ENCODE results near the gene BACE1. TPM values are rescaled to one million over a fixed set of nuclear protein-coding genes. Genes with fewer than 3 reads are reported as not detected.

BACE1 gene
- total RNA-seq (2022) (11.0 and 11.2 TPM in 2 replicates), Bru-seq, nascent RNA (percentile 57 among the genes with signal in this experiment), BruChase-seq, experiment 1, labeled RNA remaining after a 2-hour chase (percentile 64 among the genes with signal in this experiment), BruChase-seq, experiment 2, labeled RNA remaining after a 6-hour chase (percentile 69 among the genes with signal in this experiment)
- long read RNA-seq, full-length matches to known transcripts, result 5 of 19 reads
- long read RNA-seq, partial matches to known transcripts, result 2 of 19 reads
- long read RNA-seq, other reads (novel, unspliced or antisense), result 12 of 19 reads

GRCh38 chr11:117316197-117316961, at the start of gene BACE1:
Gene BACE1, minus strand, starts transcription at chr11:117316256. Its CDS starts 461 bp downstream, at chr11:117315795.
- peak within 1 kb of the TSS; percentile 70 for H3K4me3 ChIP-seq (ENCODE audit: low read depth, low read length)
- peaks cover 2% of the 10 kb centered on the region for H3K36me3 Mint-ChIP-seq (ENCODE audit: insufficient read depth, unreplicated experiment)
- H3K27me3 Mint-ChIP-seq (ENCODE audit: insufficient read depth, unreplicated experiment), result no peaks in the 10 kb centered on the region
- intact Hi-C loops (cut with micrococcal nuclease; ENCODE audit: unreplicated experiment), result loop anchor here (1.0 to 2.0 kb wide), 3 partner anchors 11 to 84 kb away; partner anchors contain the start of genes CEP164, PCSK7 and RNF214
- CTCF ChIA-PET, result interaction anchor here (0.8 to 1.8 kb wide), 3 partner anchors 11 to 503 kb away, joined by 3 to 6 read pairs (median 4); partner anchors contain the start of gene CEP164
- H3K27ac Mint-ChIP-seq (ENCODE audit: unreplicated experiment), result no peak within 1 kb of the TSS
- DNase-seq, result peak; percentile 94 to 95
- peak; percentile 50 to 83 for TF ChIP-seq CTCF (IDR thresholded peaks at IDR 0.05; ENCODE audit: insufficient read depth in 1 of 2, low read depth in 1 of 2, low read length in 1 of 2, severe bottlenecking in 1 of 2, unreplicated experiment in 1 of 2)
- no TSS peak for BruUV-seq (replicated peaks)
- H3K27me3 ChIP-seq (replicated peaks; ENCODE audit: control insufficient read depth, insufficient read depth, low read length), result no peaks in the 10 kb centered on the region
- POLR2A ChIA-PET, result interaction anchor here (0.7 kb wide), 1 partner anchor 11 kb away, joined by 8 read pairs; the partner anchor contains the start of gene CEP164
- peak within 1 kb of the TSS; percentile 74 for H3K4me3 Mint-ChIP-seq (ENCODE audit: unreplicated experiment)
- no peaks in the 10 kb centered on the region for H3K9me3 Mint-ChIP-seq (ENCODE audit: unreplicated experiment)
- no peaks in the 10 kb centered on the region; the same call in 1 of the 2 replicates for H3K9me3 ChIP-seq
- no peaks in the 10 kb centered on the region for H3K36me3 ChIP-seq (ENCODE audit: control insufficient read depth, insufficient read depth, low read length)
- H3K4me1 Mint-ChIP-seq (ENCODE audit: low read depth, unreplicated experiment), result peaks cover 7% of the 10 kb centered on the region
- H3K4me1 ChIP-seq, result peaks cover 7% of the 10 kb centered on the region

DNA sequence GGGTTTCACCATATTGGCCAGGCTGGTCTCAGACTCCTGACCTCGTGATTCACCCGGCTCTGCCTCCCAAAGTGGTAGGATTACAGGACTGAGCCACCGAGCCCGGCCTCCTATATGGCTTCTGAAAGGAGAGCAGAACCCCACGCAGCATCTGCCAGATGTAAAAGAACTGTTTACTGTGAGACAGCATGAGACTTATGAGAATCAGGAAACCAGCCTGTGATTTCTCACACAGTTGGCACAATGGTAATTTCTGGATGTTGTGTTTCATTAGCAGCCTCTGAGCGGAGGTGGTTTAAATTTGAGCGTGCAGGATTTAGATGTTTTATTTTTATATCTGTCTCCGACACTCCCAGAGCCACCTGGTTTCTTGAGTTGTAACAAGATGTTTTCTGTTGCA, 45.4 kb upstream of the BACE1 start:
- TF ChIP-seq CTCF (IDR thresholded peaks at IDR 0.05; ENCODE audit: insufficient read depth in 1 of 2, low read depth in 1 of 2, low read length in 1 of 2, severe bottlenecking in 1 of 2, unreplicated experiment in 1 of 2), result no peak
- Mint-ChIP-seq H3K27me3 (ENCODE audit: insufficient read depth, unreplicated experiment) (no peaks in the 10 kb centered on the region), H3K9me3 (ENCODE audit: unreplicated experiment) (no peaks in the 10 kb centered on the region), H3K36me3 (ENCODE audit: insufficient read depth, unreplicated experiment) (peaks cover 41% of the 10 kb centered on the region), H3K4me3 (ENCODE audit: unreplicated experiment) (no peak overlapping the region), H3K27ac (ENCODE audit: unreplicated experiment) (no peak overlapping the region), H3K4me1 (ENCODE audit: low read depth, unreplicated experiment) (no peaks in the 10 kb centered on the region)
- DNase-seq, result no peak
- no TSS peak for BruUV-seq (replicated peaks)
- Histone ChIP-seq H3K9me3 (no peaks in the 10 kb centered on the region), H3K4me3 (ENCODE audit: low read depth, low read length) (no peak overlapping the region), H3K27me3 (replicated peaks; ENCODE audit: control insufficient read depth, insufficient read depth, low read length) (no peaks in the 10 kb centered on the region), H3K4me1 (no peaks in the 10 kb centered on the region), H3K36me3 (ENCODE audit: control insufficient read depth, insufficient read depth, low read length) (peaks cover 4% of the 10 kb centered on the region; the same call in 1 of the 2 replicates)
- ChIA-PET POLR2A (interaction anchor here (0.7 kb wide), 1 partner anchor 679 kb away, joined by 4 read pairs; no protein-coding TSS in a partner anchor), CTCF (no interaction called here)
- intact Hi-C loops (cut with micrococcal nuclease; ENCODE audit: unreplicated experiment), result no loop called here

- no TSS peak for BruUV-seq (replicated peaks)
- Histone ChIP-seq H3K9me3 (no peaks in the 10 kb centered on the region), H3K4me3 (ENCODE audit: low read depth, low read length) (no peak overlapping the region), H3K36me3 (ENCODE audit: control insufficient read depth, insufficient read depth, low read length) (peaks cover 2% of the 10 kb centered on the region; the same call in 1 of the 2 replicates), H3K27me3 (replicated peaks; ENCODE audit: control insufficient read depth, insufficient read depth, low read length) (no peaks in the 10 kb centered on the region), H3K4me1 (no peaks in the 10 kb centered on the region)
- no peaks in the 10 kb centered on the region for H3K4me1 Mint-ChIP-seq (ENCODE audit: low read depth, unreplicated experiment)
- H3K27ac Mint-ChIP-seq (ENCODE audit: unreplicated experiment), result no peak overlapping the region
- H3K27me3 Mint-ChIP-seq (ENCODE audit: insufficient read depth, unreplicated experiment), result no peaks in the 10 kb centered on the region
- peak in 1 of 2 experiments; percentile 34 for DNase-seq
- intact Hi-C loops (cut with micrococcal nuclease; ENCODE audit: unreplicated experiment), result no loop called here
- H3K9me3 Mint-ChIP-seq (ENCODE audit: unreplicated experiment), result no peaks in the 10 kb centered on the region
- no peak overlapping the region for H3K4me3 Mint-ChIP-seq (ENCODE audit: unreplicated experiment)
- TF ChIP-seq CTCF (IDR thresholded peaks at IDR 0.05; ENCODE audit: insufficient read depth in 1 of 2, low read depth in 1 of 2, low read length in 1 of 2, severe bottlenecking in 1 of 2, unreplicated experiment in 1 of 2), result peak; percentile 18 to 32
- CTCF ChIA-PET, result no interaction called here
- peaks cover 18% of the 10 kb centered on the region for H3K36me3 Mint-ChIP-seq (ENCODE audit: insufficient read depth, unreplicated experiment)
- POLR2A ChIA-PET, result no interaction called here
Measured at GRCh38 chr11:117356126-117356890, 40.3 kb upstream of the BACE1 start.
